ENCODE results near the gene CD1E. TPM values are rescaled to one million over a fixed set of nuclear protein-coding genes. Genes with fewer than 3 reads are reported as not detected.

Gene CD1E
- total and polyA plus RNA-seq, 2 of the 13 experiments (the other 11 are each of a cell fraction or from before 2014, with no cell fraction given) = not detected

DNA sequence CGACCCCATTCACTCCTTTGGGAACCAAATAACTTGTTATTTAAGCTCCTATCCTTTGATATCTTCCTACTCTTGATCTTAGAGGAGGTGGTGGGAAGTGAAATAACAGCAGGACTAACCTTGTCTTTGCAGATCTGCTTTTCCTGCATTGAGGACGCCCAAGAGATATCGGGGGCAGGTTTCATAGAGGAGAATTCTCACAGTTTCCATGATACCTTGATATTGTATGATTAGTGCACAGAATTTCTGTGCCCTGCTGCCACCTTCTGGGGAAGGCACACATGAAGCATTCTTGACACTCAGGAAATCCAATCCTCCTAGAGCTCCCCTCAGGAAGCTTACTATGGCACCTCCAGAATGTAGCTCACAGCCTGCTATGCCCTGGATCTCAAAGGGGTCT is 24.0 kb upstream of the CD1E start:
- ChIA-PET CTCF (ENCODE audit: low intra/inter-chr PET ratio, low total read pairs) (no interaction called here), POLR2A (no interaction called here)
- Histone ChIP-seq H3K4me2 (ENCODE audit: low read depth, low read length) (no peak overlapping the region), H3K9ac (ENCODE audit: insufficient read depth, low read depth, low read length) (no peak overlapping the region), H3K79me2 (ENCODE audit: insufficient read depth, low read length) (no peaks in the 10 kb centered on the region), H3K4me1 (ENCODE audit: insufficient read depth, low read length) (no peaks in the 10 kb centered on the region), H2AFZ (ENCODE audit: low read length) (no peak overlapping the region), H3K36me3 (replicated peaks in 1 of 2; ENCODE audit: control insufficient read depth in 1 of 2, insufficient read depth in 2 of 2, low read length in 2 of 2) (no peaks in the 10 kb centered on the region), H3K27ac (ENCODE audit: extremely low read length, insufficient read depth, low read length) (no peak overlapping the region), H3K9me3 (ENCODE audit: low read length) (peaks cover 2% of the 10 kb centered on the region; the same call in 1 of the 2 replicates), H3K27me3 (ENCODE audit: control insufficient read depth in 1 of 2, insufficient read depth in 2 of 2, low read length in 2 of 2) (no peaks in the 10 kb centered on the region), H4K20me1 (ENCODE audit: insufficient read depth, low read length) (no peaks in the 10 kb centered on the region), H3K4me3 (replicated peaks in 1 of 3; ENCODE audit: insufficient read depth in 1 of 3, low read depth in 2 of 3, low read length in 3 of 3) (no peak overlapping the region)
- ATAC-seq = no peak
- no peak for FAIRE-seq
- intact Hi-C loops (cut with micrococcal nuclease; ENCODE audit: unreplicated experiment) (no loop called here), in situ Hi-C loops (cut with HindIII; ENCODE audit: extremely low pct_ligation_motif_present, low pct_unique_long_range_greater_than_20kb) (no loop called here)
- DNase-seq (ENCODE audit: low spot score) = no peak
- no peak for TF ChIP-seq ZNF441 (CRISPR knock-in tag; IDR thresholded peaks at IDR 0.05; ENCODE audit: borderline replicate concordance)
- no peak for TF ChIP-seq THAP11 (CRISPR knock-in tag; IDR thresholded peaks at IDR 0.05)
- TF ChIP-seq RBM39 (IDR thresholded peaks at IDR 0.05; ENCODE audit: low read depth, low read length, poor library complexity, severe bottlenecking) = no peak
- TF ChIP-seq MAFF (IDR thresholded peaks at IDR 0.05; ENCODE audit: low read depth, low read length) = no peak
- TF ChIP-seq MXI1 (IDR thresholded peaks at IDR 0.05; ENCODE audit: borderline replicate concordance, low read depth, low read length) = no peak
- TF ChIP-seq ATAD3A (CRISPR knock-in tag; IDR thresholded peaks at IDR 0.05) = no peak
- no peak for TF ChIP-seq TBP (CRISPR knock-in tag; IDR thresholded peaks at IDR 0.05)
- no peak for TF ChIP-seq ZBTB21 (CRISPR knock-in tag; IDR thresholded peaks at IDR 0.05)
- TF ChIP-seq SMAD1 (CRISPR knock-in tag; IDR thresholded peaks at IDR 0.05; ENCODE audit: borderline replicate concordance, low read depth) = no peak
- no peak for TF ChIP-seq SP4 (CRISPR knock-in tag; IDR thresholded peaks at IDR 0.05)
- no peak for TF ChIP-seq KMT2B (CRISPR knock-in tag; IDR thresholded peaks at IDR 0.05)
- TF ChIP-seq SRSF9 (IDR thresholded peaks at IDR 0.05; ENCODE audit: borderline replicate concordance, insufficient read depth, low read depth, low read length, poor library complexity, severe bottlenecking) = no peak
- TF ChIP-seq MEF2D (CRISPR knock-in tag; IDR thresholded peaks at IDR 0.05) = no peak
- no peak for TF ChIP-seq ZFAT (CRISPR knock-in tag; conservative IDR thresholded peaks at IDR 0.05)
- BruUV-seq (replicated peaks) = no TSS peak
- 2% methylated on average over 3 of the region's 3 CpGs for WGBS (ENCODE audit: low lambda C conversion rate)
